ENCODE results near the gene RAB40C. TPM values are rescaled to one million over a fixed set of nuclear protein-coding genes. Genes with fewer than 3 reads are reported as not detected.

RAB40C gene
- total RNA-seq, 1 experiment from 2014 or later: 17.7 TPM

DNA sequence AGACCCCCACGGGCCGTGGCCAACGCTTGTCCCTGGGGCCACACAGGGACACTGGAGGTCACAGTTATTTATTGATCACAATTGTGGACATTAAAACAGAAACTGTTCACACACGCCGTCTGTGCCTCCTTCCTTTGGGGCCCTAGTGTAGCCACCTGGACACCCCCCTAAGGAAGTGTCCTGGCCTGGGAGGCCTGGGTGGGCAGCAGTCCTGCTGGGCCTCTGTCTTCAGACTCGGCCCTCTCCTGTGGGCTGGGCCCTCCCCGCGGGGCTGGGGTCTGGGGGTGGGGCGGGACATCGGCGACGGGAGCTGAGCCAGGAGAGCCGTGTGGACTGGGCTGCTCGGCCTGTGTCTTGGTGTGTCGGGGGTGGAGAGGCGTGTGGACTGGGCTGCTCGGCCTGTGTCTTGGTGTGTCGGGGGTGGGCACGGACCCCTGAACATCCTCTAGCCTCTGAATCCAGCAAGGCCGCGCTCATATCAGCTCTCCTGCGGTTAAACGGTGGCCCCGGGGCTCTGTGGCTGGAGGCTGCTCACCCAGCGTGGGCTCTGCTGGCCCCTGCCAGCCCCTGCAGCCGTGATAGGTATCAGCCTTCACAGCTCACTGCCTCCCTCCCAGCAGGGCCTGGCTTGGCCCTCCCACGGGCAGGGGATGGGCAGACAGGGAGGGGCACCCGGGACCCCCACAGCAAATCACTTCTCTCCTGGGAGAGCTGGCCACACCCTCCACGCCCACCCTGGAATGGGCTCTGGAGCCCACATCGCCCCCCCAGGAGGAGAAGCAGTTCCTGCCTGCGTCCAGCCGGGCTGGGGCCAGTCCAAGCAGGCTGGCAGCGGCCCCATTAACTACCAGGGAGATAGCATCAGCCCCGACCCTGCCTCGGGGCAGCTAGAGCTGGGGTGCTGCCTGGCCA lies 24.2 kb upstream of the RAB40C start:
- no TSS peak for BruUV-seq (replicated peaks)
- CTCF ChIA-PET: no interaction called here

GRCh38 chr16:566475-567372 lies 23.1 kb upstream of the RAB40C start, which contains the start of gene NHLRC4:
Gene NHLRC4, plus strand, starts transcription at chr16:567005. Its CDS starts 1,043 bp downstream, at chr16:568048.
- no peak for DNase-seq (ENCODE audit: unreplicated experiment)
- no peak for TF ChIP-seq CTCF (IDR thresholded peaks at IDR 0.05; ENCODE audit: unreplicated experiment)
- POLR2A ChIA-PET: interaction anchor here (0.6 kb wide), 1 partner anchor 28 kb away, joined by 3 read pairs; no protein-coding TSS in a partner anchor
- no peak within 1 kb of the TSS for H3K27ac Mint-ChIP-seq (ENCODE audit: low read depth, unreplicated experiment)
- no peaks in the 10 kb centered on the region for H3K9me3 Mint-ChIP-seq (ENCODE audit: unreplicated experiment)
- no peaks in the 10 kb centered on the region for H3K27me3 Mint-ChIP-seq (ENCODE audit: insufficient read depth, unreplicated experiment)
- no peaks in the 10 kb centered on the region for H3K36me3 Mint-ChIP-seq (ENCODE audit: insufficient read depth, unreplicated experiment)
- BruUV-seq (replicated peaks): no TSS peak
- intact Hi-C loops (cut with micrococcal nuclease): no loop called here
- CTCF ChIA-PET: no interaction called here
- H3K4me3 Mint-ChIP-seq (ENCODE audit: unreplicated experiment): no peak within 1 kb of the TSS
- peaks cover 8% of the 10 kb centered on the region for H3K4me1 Mint-ChIP-seq (ENCODE audit: insufficient read depth, unreplicated experiment)

More for the DNA sequence above, 24.2 kb upstream of the RAB40C start:
- H3K9me3 Mint-ChIP-seq (ENCODE audit: unreplicated experiment): no peaks in the 10 kb centered on the region
- no peaks in the 10 kb centered on the region for H3K27me3 Mint-ChIP-seq (ENCODE audit: insufficient read depth, unreplicated experiment)
- no peak for DNase-seq (ENCODE audit: unreplicated experiment)
- H3K27ac Mint-ChIP-seq (ENCODE audit: low read depth, unreplicated experiment): no peak overlapping the region
- no peaks in the 10 kb centered on the region for H3K36me3 Mint-ChIP-seq (ENCODE audit: insufficient read depth, unreplicated experiment)
- no peak overlapping the region for H3K4me3 Mint-ChIP-seq (ENCODE audit: unreplicated experiment)
- POLR2A ChIA-PET: no interaction called here
- peaks cover under 1% of the 10 kb centered on the region for H3K4me1 Mint-ChIP-seq (ENCODE audit: insufficient read depth, unreplicated experiment)
- TF ChIP-seq CTCF (IDR thresholded peaks at IDR 0.05; ENCODE audit: unreplicated experiment): no peak
- intact Hi-C loops (cut with micrococcal nuclease): no loop called here

- no peak for DNase-seq (ENCODE audit: unreplicated experiment)
- Mint-ChIP-seq H3K27me3 (ENCODE audit: insufficient read depth, unreplicated experiment) (no peaks in the 10 kb centered on the region), H3K36me3 (ENCODE audit: insufficient read depth, unreplicated experiment) (no peaks in the 10 kb centered on the region), H3K4me1 (ENCODE audit: insufficient read depth, unreplicated experiment) (peaks cover 8% of the 10 kb centered on the region), H3K9me3 (ENCODE audit: unreplicated experiment) (no peaks in the 10 kb centered on the region), H3K27ac (ENCODE audit: low read depth, unreplicated experiment) (no peak overlapping the region), H3K4me3 (ENCODE audit: unreplicated experiment) (no peak overlapping the region)
- POLR2A ChIA-PET: interaction anchor here (2.3 kb wide), 1 partner anchor 41 kb away, joined by 17 read pairs; the partner anchor contains the start of gene CAPN15
- BruUV-seq (replicated peaks): no TSS peak
- no peak for TF ChIP-seq CTCF (IDR thresholded peaks at IDR 0.05; ENCODE audit: unreplicated experiment)
- CTCF ChIA-PET: no interaction called here
- intact Hi-C loops (cut with micrococcal nuclease): no loop called here
These were observed 22.3 kb upstream of the RAB40C start for GRCh38 chr16:567373-568256.

All from MCF 10A (cell line).